ENCODE data around the gene CYB5D1. TPM values are rescaled to one million over a fixed set of nuclear protein-coding genes. Genes with fewer than 3 reads are reported as not detected.

CYB5D1 gene
- total RNA-seq, 4 donors from 2014 or later = 3.8 to 9.3 (median 7.5) TPM

DNA sequence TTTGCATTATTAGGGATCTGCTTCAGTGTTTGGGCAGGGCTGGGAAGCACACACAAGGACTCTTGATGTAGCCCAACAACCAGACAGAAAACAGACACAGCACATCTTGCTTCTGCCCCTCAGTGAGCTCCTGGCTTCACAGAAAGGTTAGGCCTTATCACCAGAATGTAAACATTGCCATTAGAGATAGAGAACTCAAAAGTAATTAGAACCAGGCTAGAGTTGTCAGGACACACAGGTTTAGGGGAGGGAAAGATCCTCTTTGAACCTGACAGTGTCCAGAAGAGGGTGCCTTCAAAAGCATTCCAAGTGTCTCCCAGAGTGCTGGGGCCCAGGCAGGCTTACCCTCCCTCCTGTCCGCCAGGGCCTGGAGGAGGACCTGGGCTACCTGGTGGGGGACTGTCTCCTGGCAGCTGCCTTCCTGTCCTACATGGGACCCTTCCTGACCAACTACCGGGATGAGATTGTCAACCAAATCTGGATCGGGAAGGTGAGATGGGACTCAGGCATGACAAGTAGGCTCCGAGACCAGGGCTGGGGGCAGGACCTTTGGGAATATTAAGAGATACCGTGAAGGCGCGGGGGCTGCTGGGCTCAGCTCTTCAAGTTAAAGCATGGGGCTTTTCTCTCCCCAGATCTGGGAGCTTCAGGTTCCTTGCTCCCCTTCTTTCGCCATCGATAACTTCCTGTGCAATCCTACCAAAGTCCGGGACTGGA lies 40.7 kb upstream of the CYB5D1 start:
- Histone ChIP-seq H3K27me3 (peaks cover 0 to 10% (median 0%) of the 10 kb centered on the region in 4 donors), H3K4me1 (peaks cover 0 to 4% (median 0%) of the 10 kb centered on the region in 3 donors), H3K36me3 (no peaks in the 10 kb centered on the region), H3K9me3 (no peaks in the 10 kb centered on the region), H3K27ac (no peak overlapping the region), H3K4me3 (no peak overlapping the region)
- intact Hi-C loops (cut with DNase I) = loop anchor here (10.0 kb wide), 1 partner anchor 72 kb away; no protein-coding TSS in a partner anchor
- WGBS, 2 donors = 70 to 81% methylated on average over 6 to 8 of the region's 10 CpGs
- TF ChIP-seq, protein P1, sequence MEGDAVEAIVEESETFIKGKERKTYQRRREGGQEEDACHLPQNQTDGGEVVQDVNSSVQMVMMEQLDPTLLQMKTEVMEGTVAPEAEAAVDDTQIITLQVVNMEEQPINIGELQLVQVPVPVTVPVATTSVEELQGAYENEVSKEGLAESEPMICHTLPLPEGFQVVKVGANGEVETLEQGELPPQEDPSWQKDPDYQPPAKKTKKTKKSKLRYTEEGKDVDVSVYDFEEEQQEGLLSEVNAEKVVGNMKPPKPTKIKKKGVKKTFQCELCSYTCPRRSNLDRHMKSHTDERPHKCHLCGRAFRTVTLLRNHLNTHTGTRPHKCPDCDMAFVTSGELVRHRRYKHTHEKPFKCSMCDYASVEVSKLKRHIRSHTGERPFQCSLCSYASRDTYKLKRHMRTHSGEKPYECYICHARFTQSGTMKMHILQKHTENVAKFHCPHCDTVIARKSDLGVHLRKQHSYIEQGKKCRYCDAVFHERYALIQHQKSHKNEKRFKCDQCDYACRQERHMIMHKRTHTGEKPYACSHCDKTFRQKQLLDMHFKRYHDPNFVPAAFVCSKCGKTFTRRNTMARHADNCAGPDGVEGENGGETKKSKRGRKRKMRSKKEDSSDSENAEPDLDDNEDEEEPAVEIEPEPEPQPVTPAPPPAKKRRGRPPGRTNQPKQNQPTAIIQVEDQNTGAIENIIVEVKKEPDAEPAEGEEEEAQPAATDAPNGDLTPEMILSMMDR (IDR thresholded peaks at IDR 0.05) = no peak
- no peak for TF ChIP-seq POLR2A (IDR thresholded peaks at IDR 0.05)
- no peak for DNase-seq

GRCh38 chr17:7817643-7817964 lies 40.2 kb upstream of the CYB5D1 start:
- WGBS, 2 donors = 80% methylated on average over 8 of the region's 9 CpGs; no CpG with 5 or more reads in 1 of the 2 donors
- Histone ChIP-seq H3K27ac (no peak overlapping the region), H3K36me3 (no peaks in the 10 kb centered on the region), H3K4me3 (no peak overlapping the region), H3K9me3 (no peaks in the 10 kb centered on the region), H3K27me3 (peaks cover 0 to 10% (median 0%) of the 10 kb centered on the region in 4 donors), H3K4me1 (peaks cover 0 to 4% (median 0%) of the 10 kb centered on the region in 3 donors)
- DNase-seq = no peak
- intact Hi-C loops (cut with DNase I) = loop anchor here (10.0 kb wide), 1 partner anchor 73 kb away; no protein-coding TSS in a partner anchor
- no peak for TF ChIP-seq POLR2A (IDR thresholded peaks at IDR 0.05)
- TF ChIP-seq, protein P1 (IDR thresholded peaks at IDR 0.05) = no peak

GRCh38 chr17:7818026-7818425 lies 39.8 kb upstream of the CYB5D1 start:
- DNase-seq = no peak
- intact Hi-C loops (cut with DNase I) = loop anchor here (10.0 kb wide), 1 partner anchor 73 kb away; no protein-coding TSS in a partner anchor
- H3K4me3 ChIP-seq = no peak overlapping the region

GRCh38 chr17:7818746-7819645 lies 38.8 kb upstream of the CYB5D1 start:
- H3K4me3 ChIP-seq = no peak overlapping the region
- H3K36me3 ChIP-seq = no peaks in the 10 kb centered on the region
- TF ChIP-seq, protein P1 (IDR thresholded peaks at IDR 0.05) = no peak
- no peak for TF ChIP-seq POLR2A (IDR thresholded peaks at IDR 0.05)
- H3K4me1 ChIP-seq = peaks cover 0 to 4% (median 0%) of the 10 kb centered on the region in 3 donors
- no peaks in the 10 kb centered on the region for H3K9me3 ChIP-seq
- WGBS, 2 donors = 78 to 86% methylated on average over 22 to 23 of the region's 27 CpGs
- H3K27ac ChIP-seq = no peak overlapping the region
- intact Hi-C loops (cut with DNase I) = loop anchor here (10.0 kb wide), 1 partner anchor 74 kb away; no protein-coding TSS in a partner anchor
- no peak for DNase-seq
- peaks cover 0 to 10% (median 0%) of the 10 kb centered on the region in 4 donors for H3K27me3 ChIP-seq

More at GRCh38 chr17:7818026-7818425, 39.8 kb upstream of the CYB5D1 start:
- Histone ChIP-seq H3K36me3 (no peaks in the 10 kb centered on the region), H3K9me3 (no peaks in the 10 kb centered on the region), H3K27me3 (peaks cover 0 to 10% (median 0%) of the 10 kb centered on the region in 4 donors), H3K4me1 (peaks cover 0 to 4% (median 0%) of the 10 kb centered on the region in 3 donors), H3K27ac (no peak overlapping the region)
- WGBS, 2 donors = 85 to 89% methylated on average over 6 to 7 of the region's 10 CpGs
- TF ChIP-seq, protein P1 (IDR thresholded peaks at IDR 0.05) = no peak
- TF ChIP-seq POLR2A (IDR thresholded peaks at IDR 0.05) = no peak
